ENCODE measurements around the gene CREBBP.

- TF ChIP-seq CTCF (IDR thresholded peaks at IDR 0.05; ENCODE audit: insufficient read depth, low read depth, low read length), result no peak
- TF ChIP-seq EZH2 (IDR thresholded peaks at IDR 0.05; ENCODE audit: insufficient read depth, low read length), result no peak
Observed at GRCh38 chr16:3824121-3824795, 56.3 kb downstream of the CREBBP start.

Data from astrocyte (in vitro differentiated cells and primary cell).